ENCODE measurements around the gene TAF9. TPM values are rescaled to one million over a fixed set of nuclear protein-coding genes. Genes with fewer than 3 reads are reported as not detected.
A peak's percentile ranks its signal among the peaks of the same experiment; 100 is the strongest.

Gene TAF9
- total and polyA plus RNA-seq, 2 of the 13 experiments (the other 11 are each of a cell fraction or from before 2014, with no cell fraction given), result 113 to 218 TPM

DNA sequence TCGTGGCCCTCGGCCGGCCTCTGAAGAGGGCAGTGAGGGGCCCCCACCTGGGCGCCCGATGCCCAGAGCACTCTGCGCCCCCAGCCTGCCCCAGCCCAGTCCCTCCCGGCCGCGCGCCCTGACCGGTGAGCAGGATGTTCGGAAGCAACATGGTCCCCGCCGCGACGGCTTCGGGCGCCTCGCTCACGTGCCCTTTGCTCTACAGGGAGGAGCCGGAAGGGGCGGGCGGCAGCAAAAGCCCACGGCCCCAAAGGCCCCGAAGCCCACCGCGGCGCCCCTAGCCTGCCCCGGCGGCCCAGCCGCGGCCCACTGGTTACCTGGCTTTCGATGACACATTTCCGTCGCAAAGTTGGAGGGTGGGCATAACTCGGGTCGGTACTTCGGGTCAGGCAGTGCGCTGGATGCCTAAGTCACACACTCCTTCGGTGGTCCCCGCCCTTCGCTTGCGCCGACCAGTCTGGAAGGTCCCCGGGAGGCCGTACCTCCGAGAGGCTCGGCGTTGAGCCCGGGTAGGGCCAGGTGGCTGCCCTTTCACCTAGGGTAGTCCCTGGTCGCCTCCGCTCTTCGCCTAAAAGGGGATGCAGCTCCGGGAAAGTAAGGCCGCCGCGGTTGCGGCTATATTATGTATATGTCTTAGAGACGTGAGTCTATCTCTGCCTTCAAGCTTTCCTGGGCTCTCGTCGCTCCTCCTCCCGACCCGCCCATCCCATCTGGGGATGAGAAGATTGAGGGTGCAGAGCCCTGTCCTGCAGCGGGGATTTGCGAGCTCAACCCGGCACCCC is at the start of gene TAF9, which contains the start of the genes AK6 and RAD17 (continued):
- TF ChIP-seq ZNF225 (CRISPR knock-in tag; IDR thresholded peaks at IDR 0.05) (peak; percentile 88), BRD4 (CRISPR knock-in tag; IDR thresholded peaks at IDR 0.05) (0 out of 2 replicates have a peak, but pooled peaks have one; percentile 42), ZNF34 (CRISPR knock-in tag; IDR thresholded peaks at IDR 0.05; ENCODE audit: borderline replicate concordance) (peak; percentile 83; the same call in 1 of the 2 replicates), SP140L (CRISPR knock-in tag; IDR thresholded peaks at IDR 0.05; ENCODE audit: borderline replicate concordance) (no peak), ZNF577 (CRISPR knock-in tag; IDR thresholded peaks at IDR 0.05; ENCODE audit: borderline replicate concordance, low read depth) (0 out of 2 replicates have a peak, but pooled peaks have one; percentile 56), ZNF33B (CRISPR knock-in tag; IDR thresholded peaks at IDR 0.05) (no peak), ZNF263 (CRISPR knock-in tag; IDR thresholded peaks at IDR 0.05) (0 out of 2 replicates have a peak, but pooled peaks have one; percentile 22), ZFP36 (IDR thresholded peaks at IDR 0.05; ENCODE audit: borderline replicate concordance, low read depth, low read length, partially characterized antibody) (no peak), ISX (CRISPR knock-in tag; conservative IDR thresholded peaks at IDR 0.05) (peak; percentile 24; the same call in 1 of the 2 replicates), REPIN1 (CRISPR knock-in tag; IDR thresholded peaks at IDR 0.05; ENCODE audit: borderline replicate concordance, low read depth) (peak; percentile 83), TGIF2 (CRISPR knock-in tag; IDR thresholded peaks at IDR 0.05) (0 out of 2 replicates have a peak, but pooled peaks have one; percentile 76), ZNF549 (CRISPR knock-in tag; IDR thresholded peaks at IDR 0.05) (no peak), ETV5 (CRISPR knock-in tag; IDR thresholded peaks at IDR 0.05; ENCODE audit: borderline replicate concordance) (peak; percentile 90), GABPA (IDR thresholded peaks at IDR 0.05; ENCODE audit: low read depth, low read length) (peak; percentile 58; the same call in 1 of the 2 replicates), GABPA (CRISPR knock-in tag; IDR thresholded peaks at IDR 0.05; ENCODE audit: low read depth) (peak; percentile 68), ZC3H13 (CRISPR knock-in tag; IDR thresholded peaks at IDR 0.05) (0 out of 2 replicates have a peak, but pooled peaks have one; percentile 16), MIER3 (CRISPR knock-in tag; IDR thresholded peaks at IDR 0.05; ENCODE audit: borderline replicate concordance) (peak; percentile 63; the same call in 1 of the 2 replicates), EZH2 (conservative IDR thresholded peaks at IDR 0.05; ENCODE audit: low read depth, low read length) (no peak)
- TF ChIP-seq, protein P1, sequence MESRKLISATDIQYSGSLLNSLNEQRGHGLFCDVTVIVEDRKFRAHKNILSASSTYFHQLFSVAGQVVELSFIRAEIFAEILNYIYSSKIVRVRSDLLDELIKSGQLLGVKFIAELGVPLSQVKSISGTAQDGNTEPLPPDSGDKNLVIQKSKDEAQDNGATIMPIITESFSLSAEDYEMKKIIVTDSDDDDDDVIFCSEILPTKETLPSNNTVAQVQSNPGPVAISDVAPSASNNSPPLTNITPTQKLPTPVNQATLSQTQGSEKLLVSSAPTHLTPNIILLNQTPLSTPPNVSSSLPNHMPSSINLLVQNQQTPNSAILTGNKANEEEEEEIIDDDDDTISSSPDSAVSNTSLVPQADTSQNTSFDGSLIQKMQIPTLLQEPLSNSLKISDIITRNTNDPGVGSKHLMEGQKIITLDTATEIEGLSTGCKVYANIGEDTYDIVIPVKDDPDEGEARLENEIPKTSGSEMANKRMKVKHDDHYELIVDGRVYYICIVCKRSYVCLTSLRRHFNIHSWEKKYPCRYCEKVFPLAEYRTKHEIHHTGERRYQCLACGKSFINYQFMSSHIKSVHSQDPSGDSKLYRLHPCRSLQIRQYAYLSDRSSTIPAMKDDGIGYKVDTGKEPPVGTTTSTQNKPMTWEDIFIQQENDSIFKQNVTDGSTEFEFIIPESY (CRISPR knock-in tag; IDR thresholded peaks at IDR 0.05), result peak; percentile 24; the same call in 1 of the 2 replicates
- TF ChIP-seq, protein P2, sequence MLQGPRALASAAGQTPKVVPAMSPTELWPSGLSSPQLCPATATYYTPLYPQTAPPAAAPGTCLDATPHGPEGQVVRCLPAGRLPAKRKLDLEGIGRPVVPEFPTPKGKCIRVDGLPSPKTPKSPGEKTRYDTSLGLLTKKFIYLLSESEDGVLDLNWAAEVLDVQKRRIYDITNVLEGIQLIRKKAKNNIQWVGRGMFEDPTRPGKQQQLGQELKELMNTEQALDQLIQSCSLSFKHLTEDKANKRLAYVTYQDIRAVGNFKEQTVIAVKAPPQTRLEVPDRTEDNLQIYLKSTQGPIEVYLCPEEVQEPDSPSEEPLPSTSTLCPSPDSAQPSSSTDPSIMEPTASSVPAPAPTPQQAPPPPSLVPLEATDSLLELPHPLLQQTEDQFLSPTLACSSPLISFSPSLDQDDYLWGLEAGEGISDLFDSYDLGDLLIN (CRISPR knock-in tag; IDR thresholded peaks at IDR 0.05; ENCODE audit: borderline replicate concordance), result peak; percentile 84; the same call in 1 of the 2 replicates
- TF ChIP-seq, protein P3, sequence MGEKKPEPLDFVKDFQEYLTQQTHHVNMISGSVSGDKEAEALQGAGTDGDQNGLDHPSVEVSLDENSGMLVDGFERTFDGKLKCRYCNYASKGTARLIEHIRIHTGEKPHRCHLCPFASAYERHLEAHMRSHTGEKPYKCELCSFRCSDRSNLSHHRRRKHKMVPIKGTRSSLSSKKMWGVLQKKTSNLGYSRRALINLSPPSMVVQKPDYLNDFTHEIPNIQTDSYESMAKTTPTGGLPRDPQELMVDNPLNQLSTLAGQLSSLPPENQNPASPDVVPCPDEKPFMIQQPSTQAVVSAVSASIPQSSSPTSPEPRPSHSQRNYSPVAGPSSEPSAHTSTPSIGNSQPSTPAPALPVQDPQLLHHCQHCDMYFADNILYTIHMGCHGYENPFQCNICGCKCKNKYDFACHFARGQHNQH (CRISPR knock-in tag; IDR thresholded peaks at IDR 0.05), result peak; percentile 84
- TF ChIP-seq, protein P4, sequence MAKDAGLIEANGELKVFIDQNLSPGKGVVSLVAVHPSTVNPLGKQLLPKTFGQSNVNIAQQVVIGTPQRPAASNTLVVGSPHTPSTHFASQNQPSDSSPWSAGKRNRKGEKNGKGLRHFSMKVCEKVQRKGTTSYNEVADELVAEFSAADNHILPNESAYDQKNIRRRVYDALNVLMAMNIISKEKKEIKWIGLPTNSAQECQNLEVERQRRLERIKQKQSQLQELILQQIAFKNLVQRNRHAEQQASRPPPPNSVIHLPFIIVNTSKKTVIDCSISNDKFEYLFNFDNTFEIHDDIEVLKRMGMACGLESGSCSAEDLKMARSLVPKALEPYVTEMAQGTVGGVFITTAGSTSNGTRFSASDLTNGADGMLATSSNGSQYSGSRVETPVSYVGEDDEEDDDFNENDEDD (CRISPR knock-in tag; IDR thresholded peaks at IDR 0.05; ENCODE audit: borderline replicate concordance), result peak; percentile 59; the same call in 1 of the 2 replicates
